NCI-H524 treated with DMSO at 0.1 percent for 48 hours (cell line): ENCODE measurements around the gene SORCS2.

Source experiments
- DNase-seq: peaks from one replicate; lab custom pipeline; 2025; lab: John Stamatoyannopoulos, UW

The SORCS2 gene

GRCh38 chr4:7614350-7614949, 422.1 kb downstream of the SORCS2 start:
- no peak for DNase-seq

GRCh38 chr4:7616193-7616592, 423.9 kb downstream of the SORCS2 start:
- DNase-seq, result no peak

GRCh38 chr4:7618361-7618760, 426.0 kb downstream of the SORCS2 start:
- no peak for DNase-seq

GRCh38 chr4:7620086-7620813, 427.9 kb downstream of the SORCS2 start:
- DNase-seq, result no peak

- DNase-seq, result no peak
Measured at GRCh38 chr4:7620814-7621176, 428.5 kb downstream of the SORCS2 start.

GRCh38 chr4:7621252-7622035, 429.1 kb downstream of the SORCS2 start:
- DNase-seq, result no peak

GRCh38 chr4:7622371-7622770, 430.0 kb downstream of the SORCS2 start:
- DNase-seq, result no peak

GRCh38 chr4:7623468-7623867, 431.1 kb downstream of the SORCS2 start:
- DNase-seq, result no peak

- DNase-seq, result no peak
Measured at GRCh38 chr4:7624396-7624980, 432.1 kb downstream of the SORCS2 start.

GRCh38 chr4:7625071-7625470, 432.7 kb downstream of the SORCS2 start:
- DNase-seq, result no peak

GRCh38 chr4:7626531-7626930, 434.2 kb downstream of the SORCS2 start:
- DNase-seq, result no peak

GRCh38 chr4:7627251-7628250, 435.2 kb downstream of the SORCS2 start:
- no peak for DNase-seq

GRCh38 chr4:7628432-7628831, 436.1 kb downstream of the SORCS2 start:
- no peak for DNase-seq

GRCh38 chr4:7629501-7630254, 437.3 kb downstream of the SORCS2 start:
- DNase-seq, result no peak

- no peak for DNase-seq
Measured at GRCh38 chr4:7630568-7631287, 438.4 kb downstream of the SORCS2 start.

GRCh38 chr4:7631288-7632014, 439.1 kb downstream of the SORCS2 start:
- DNase-seq, result no peak

GRCh38 chr4:7632341-7632740, 440.0 kb downstream of the SORCS2 start:
- no peak for DNase-seq

- no peak for DNase-seq
Measured at GRCh38 chr4:7632971-7633370, 440.6 kb downstream of the SORCS2 start.

GRCh38 chr4:7634661-7635251, 442.4 kb downstream of the SORCS2 start:
- DNase-seq, result no peak
